Activated T-cell treated with anti-CD3 and anti-CD28 coated beads for 48 hours (primary cell): ENCODE results near the gene PKIB.
"Not testable (repeated sequence)": the region's sequence is repeated elsewhere in the genome, so short reads cannot be mapped to it uniquely, and the experiment has no call there.

Experiments used
- DNase-seq: peaks from one replicate; pipeline ENCODE4 v3.0.0-alpha.2; 2020; ENCODE audit warnings: low read depth

The PKIB gene

GRCh38 chr6:122712093-122712447, 101.9 kb downstream of the PKIB start:
- DNase-seq = no peak

- no peak for DNase-seq
Observed at GRCh38 chr6:122712448-122713137, 102.4 kb downstream of the PKIB start.

GRCh38 chr6:122713138-122713537, 102.9 kb downstream of the PKIB start:
- DNase-seq = no peak

- no peak for DNase-seq
Observed at GRCh38 chr6:122714059-122714458, 103.9 kb downstream of the PKIB start.

GRCh38 chr6:122715725-122716124, 105.5 kb downstream of the PKIB start:
- no peak for DNase-seq

GRCh38 chr6:122717350-122717749, 107.1 kb downstream of the PKIB start:
- DNase-seq = no peak

- no peak for DNase-seq
Observed at GRCh38 chr6:122718616-122719015, 108.4 kb downstream of the PKIB start.

- no peak for DNase-seq
Observed at GRCh38 chr6:122719176-122719575, 109.0 kb downstream of the PKIB start.

- no peak for DNase-seq
Observed at GRCh38 chr6:122722746-122723145, 112.5 kb downstream of the PKIB start.

GRCh38 chr6:122726649-122727048, 116.4 kb downstream of the PKIB start:
- DNase-seq = no peak

- DNase-seq = no peak
Observed at GRCh38 chr6:122727244-122727643, 117.0 kb downstream of the PKIB start.

GRCh38 chr6:122730334-122730733, 120.1 kb downstream of the PKIB start:
- DNase-seq = no peak

GRCh38 chr6:122730775-122731386, 120.7 kb downstream of the PKIB start:
- no peak for DNase-seq

GRCh38 chr6:122733259-122733658, 123.1 kb downstream of the PKIB start:
- DNase-seq = no peak

GRCh38 chr6:122734529-122735395, 124.6 kb downstream of the PKIB start:
- no peak for DNase-seq

GRCh38 chr6:122735582-122735981, 125.4 kb downstream of the PKIB start:
- no peak for DNase-seq

GRCh38 chr6:122736163-122736562, 126.0 kb downstream of the PKIB start:
- no peak for DNase-seq

GRCh38 chr6:122736616-122737015, 126.4 kb downstream of the PKIB start:
- no peak for DNase-seq

- DNase-seq = no peak
Observed at GRCh38 chr6:122740091-122740490, 129.9 kb downstream of the PKIB start.

GRCh38 chr6:122740936-122741335, 130.7 kb downstream of the PKIB start:
- DNase-seq = no peak

- DNase-seq = not testable (repeated sequence)
Observed at GRCh38 chr6:122744247-122744646, 134.0 kb downstream of the PKIB start.

- DNase-seq = not testable (repeated sequence)
Observed at GRCh38 chr6:122744856-122745255, 134.7 kb downstream of the PKIB start.

- DNase-seq = no peak
Observed at GRCh38 chr6:122746688-122747087, 136.5 kb downstream of the PKIB start.
